Head of caudate nucleus (tissue), 42 donors: Measurements from ENCODE around the gene CDC14C.

Experiments used
- DNase-seq, 42 donors: peaks; one replicate each; pipeline versions ENCODE4 v3.0.0 to v3.0.0-alpha.2; 2020 to 2021; ENCODE audit warnings: mixed read lengths in 7 of 42
- intact Hi-C: fragments of 100-400 bp; cut with DNase I; formaldehyde crosslinking; loops from one replicate; pipeline ENCODE4 v1.15.0; 2022

Gene CDC14C

GRCh38 chr7:48962821-48963505 lies 38.6 kb downstream of the CDC14C start:
- intact Hi-C loops: no loop called here
- DNase-seq: no peak

DNA sequence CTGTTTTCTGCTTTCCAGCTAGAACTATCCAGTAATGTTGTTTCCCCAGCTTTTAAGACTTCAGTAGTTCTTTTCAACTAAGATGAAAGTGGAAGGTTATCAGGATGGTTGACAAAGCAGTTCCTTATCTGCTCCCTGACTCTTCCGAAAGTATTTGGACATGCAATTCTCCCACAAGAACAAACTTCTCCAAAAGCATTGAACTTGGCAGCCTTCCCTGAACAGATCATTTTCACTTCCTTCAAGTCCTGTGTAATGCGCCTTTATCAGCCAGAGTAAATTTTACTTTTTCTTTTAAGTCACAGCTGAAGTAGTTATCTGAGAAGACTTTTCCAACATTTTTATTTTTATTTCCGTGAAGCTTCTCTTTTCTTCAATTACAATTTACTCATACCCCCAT lies 39.7 kb downstream of the CDC14C start:
- DNase-seq: peak in 8 of 42 donors; percentile 5 to 52 (median 12)
- intact Hi-C loops: no loop called here

DNA sequence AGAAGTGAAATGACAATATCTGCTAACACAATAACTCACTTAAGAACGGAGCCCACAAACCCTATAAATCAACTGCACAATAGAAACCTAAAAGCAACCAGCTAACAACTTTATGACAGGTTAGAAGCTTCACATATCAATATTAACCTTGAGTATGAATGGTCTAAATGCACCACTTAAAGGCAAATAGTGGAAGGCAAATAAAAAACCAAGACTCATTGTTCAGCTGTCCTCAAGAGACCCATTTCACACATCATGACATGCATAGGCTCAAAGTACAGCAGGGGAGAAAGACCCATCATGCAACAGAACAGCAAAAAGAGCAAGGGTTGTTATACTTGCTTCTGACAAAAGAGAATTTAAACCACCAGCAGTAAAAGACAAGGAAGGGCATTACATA lies 46.8 kb downstream of the CDC14C start:
- intact Hi-C loops: no loop called here
- DNase-seq: no peak

DNA sequence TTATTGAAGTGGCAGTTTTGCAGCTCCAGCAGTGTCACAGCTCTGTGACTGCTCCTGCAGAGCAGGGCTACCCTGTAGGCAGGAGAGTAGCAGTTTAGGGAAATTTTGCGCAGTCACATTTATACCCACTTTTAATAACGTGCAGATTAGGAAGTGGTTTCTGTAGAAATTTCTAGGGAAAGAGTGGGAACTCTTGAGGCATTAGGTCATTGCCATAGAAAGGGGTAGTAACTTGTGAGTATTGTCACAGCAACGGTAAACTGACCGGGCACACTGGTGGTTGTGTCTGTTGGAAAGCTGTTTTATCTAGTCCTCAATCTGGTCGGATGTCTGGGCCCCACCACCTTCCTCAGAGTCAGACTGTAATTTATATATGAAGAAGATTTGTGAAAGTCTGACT lies 51.9 kb downstream of the CDC14C start:
- DNase-seq: no peak
- intact Hi-C loops: no loop called here

DNA sequence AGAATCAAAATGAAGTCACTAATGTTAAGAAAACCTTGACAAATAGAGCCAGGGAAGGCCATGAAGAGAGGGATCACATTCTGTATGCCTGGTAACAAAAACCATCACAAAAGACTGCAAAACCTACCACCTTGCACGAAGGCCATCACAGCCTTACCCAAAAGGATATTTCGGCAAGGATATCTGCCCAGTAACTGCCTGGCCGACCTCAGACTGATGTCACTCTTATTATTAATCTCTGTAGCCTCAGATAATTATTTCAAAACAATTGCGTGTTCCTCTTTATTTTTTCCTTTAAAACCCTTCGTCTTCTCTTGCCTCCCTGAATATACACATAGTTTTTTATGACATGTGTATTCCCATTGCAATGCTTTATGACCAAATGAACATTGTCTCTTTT lies 52.5 kb downstream of the CDC14C start:
- no peak for DNase-seq
- intact Hi-C loops: no loop called here
